Calu3 (cell line): ENCODE data around the gene AOC2. TPM values are rescaled to one million over a fixed set of nuclear protein-coding genes. Genes with fewer than 3 reads are reported as not detected.

ENCODE experiments used
- BruUV-seq: library from RNA; stranded (reverse); fragments of 400-500 nt; replicated peaks from 2 replicates; lab custom pipeline; 2021; lab: Mats Ljungman, UMichigan
- CTCF ChIA-PET: fragments of 300-600 bp; sonication (Branson Sonifier 250); formaldehyde crosslinking; loops from one replicate; lab custom pipeline; 2022; ENCODE audit warnings: antibody characterized with exemption; lab: Charles Lee
- DNase-seq: peaks from one replicate; pipeline ENCODE4 v3.0.0; 2022
- H3K27ac Mint-ChIP-seq: one replicate; pipeline ENCODE4 v1.8.0; 2022; ENCODE audit warnings: mixed read lengths; ENCODE audit not compliant: unreplicated experiment
- H3K27me3 Mint-ChIP-seq: one replicate; pipeline ENCODE4 v1.8.0; 2022; ENCODE audit warnings: mixed read lengths; ENCODE audit not compliant: unreplicated experiment
- H3K36me3 Mint-ChIP-seq: one replicate; pipeline ENCODE4 v1.8.0; 2022; ENCODE audit warnings: mild to moderate bottlenecking, moderate library complexity, mixed read lengths; ENCODE audit not compliant: insufficient read depth, unreplicated experiment
- H3K4me1 Mint-ChIP-seq: one replicate; pipeline ENCODE4 v1.8.0; 2022; ENCODE audit warnings: mild to moderate bottlenecking, low read depth, mixed read lengths; ENCODE audit not compliant: unreplicated experiment
- H3K4me3 Mint-ChIP-seq: one replicate; pipeline ENCODE4 v1.8.0; 2022; ENCODE audit warnings: mild to moderate bottlenecking, low read depth, moderate library complexity, mixed read lengths; ENCODE audit not compliant: unreplicated experiment
- H3K9me3 Mint-ChIP-seq: one replicate; pipeline ENCODE4 v1.8.0; 2022; ENCODE audit warnings: low read depth, mixed read lengths; ENCODE audit not compliant: unreplicated experiment
- intact Hi-C: fragments of 100-400 bp; cut with micrococcal nuclease; formaldehyde crosslinking; loops from one replicate; pipeline ENCODE4 v1.10.0; 2022; ENCODE audit not compliant: unreplicated experiment
- total RNA-seq: library from RNA; stranded (reverse); gene quantifications from 2 replicates; pipeline ENCODE4 v1.2.3, GENCODE V29; 2022
- TF ChIP-seq, protein P1 (sequence below): fragments of 200-600 bp; IDR thresholded peaks from one replicate; pipeline ENCODE4 v1.8.0; 2022; ENCODE audit warnings: antibody characterized with exemption; ENCODE audit not compliant: unreplicated experiment

The AOC2 gene
- total RNA-seq, 1 experiment from 2014 or later: 10.5 TPM

DNA sequence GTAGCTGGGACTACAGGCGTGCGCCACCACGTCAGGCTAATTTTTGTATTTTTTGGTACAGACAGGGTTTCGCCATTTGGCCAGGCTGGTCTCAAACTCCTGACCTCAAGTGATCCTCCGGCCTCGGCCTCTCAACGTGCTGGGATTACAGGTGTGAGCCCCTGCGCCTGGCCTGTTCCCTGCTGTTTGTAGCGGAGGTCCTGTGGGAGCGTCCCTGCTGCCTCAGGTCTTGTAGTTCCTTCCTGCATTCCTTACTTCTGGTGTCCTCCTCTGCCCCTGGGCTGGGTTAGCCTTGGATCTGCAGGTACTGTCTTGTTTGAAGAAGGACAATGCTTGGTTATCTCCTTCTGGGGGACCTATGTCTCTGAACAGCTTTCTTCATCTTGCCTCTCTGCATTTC lies 32.7 kb downstream of the AOC2 start:
- DNase-seq: no peak
- TF ChIP-seq, protein P1, sequence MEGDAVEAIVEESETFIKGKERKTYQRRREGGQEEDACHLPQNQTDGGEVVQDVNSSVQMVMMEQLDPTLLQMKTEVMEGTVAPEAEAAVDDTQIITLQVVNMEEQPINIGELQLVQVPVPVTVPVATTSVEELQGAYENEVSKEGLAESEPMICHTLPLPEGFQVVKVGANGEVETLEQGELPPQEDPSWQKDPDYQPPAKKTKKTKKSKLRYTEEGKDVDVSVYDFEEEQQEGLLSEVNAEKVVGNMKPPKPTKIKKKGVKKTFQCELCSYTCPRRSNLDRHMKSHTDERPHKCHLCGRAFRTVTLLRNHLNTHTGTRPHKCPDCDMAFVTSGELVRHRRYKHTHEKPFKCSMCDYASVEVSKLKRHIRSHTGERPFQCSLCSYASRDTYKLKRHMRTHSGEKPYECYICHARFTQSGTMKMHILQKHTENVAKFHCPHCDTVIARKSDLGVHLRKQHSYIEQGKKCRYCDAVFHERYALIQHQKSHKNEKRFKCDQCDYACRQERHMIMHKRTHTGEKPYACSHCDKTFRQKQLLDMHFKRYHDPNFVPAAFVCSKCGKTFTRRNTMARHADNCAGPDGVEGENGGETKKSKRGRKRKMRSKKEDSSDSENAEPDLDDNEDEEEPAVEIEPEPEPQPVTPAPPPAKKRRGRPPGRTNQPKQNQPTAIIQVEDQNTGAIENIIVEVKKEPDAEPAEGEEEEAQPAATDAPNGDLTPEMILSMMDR: no peak
- no peaks in the 10 kb centered on the region for H3K9me3 Mint-ChIP-seq
- CTCF ChIA-PET: no interaction called here
- BruUV-seq: no TSS peak
- H3K27me3 Mint-ChIP-seq: peaks cover 95% of the 10 kb centered on the region
- peaks cover 17% of the 10 kb centered on the region for H3K4me1 Mint-ChIP-seq
- no peaks in the 10 kb centered on the region for H3K36me3 Mint-ChIP-seq
- intact Hi-C loops: no loop called here
- H3K27ac Mint-ChIP-seq: no peak overlapping the region
- H3K4me3 Mint-ChIP-seq: no peak overlapping the region

DNA sequence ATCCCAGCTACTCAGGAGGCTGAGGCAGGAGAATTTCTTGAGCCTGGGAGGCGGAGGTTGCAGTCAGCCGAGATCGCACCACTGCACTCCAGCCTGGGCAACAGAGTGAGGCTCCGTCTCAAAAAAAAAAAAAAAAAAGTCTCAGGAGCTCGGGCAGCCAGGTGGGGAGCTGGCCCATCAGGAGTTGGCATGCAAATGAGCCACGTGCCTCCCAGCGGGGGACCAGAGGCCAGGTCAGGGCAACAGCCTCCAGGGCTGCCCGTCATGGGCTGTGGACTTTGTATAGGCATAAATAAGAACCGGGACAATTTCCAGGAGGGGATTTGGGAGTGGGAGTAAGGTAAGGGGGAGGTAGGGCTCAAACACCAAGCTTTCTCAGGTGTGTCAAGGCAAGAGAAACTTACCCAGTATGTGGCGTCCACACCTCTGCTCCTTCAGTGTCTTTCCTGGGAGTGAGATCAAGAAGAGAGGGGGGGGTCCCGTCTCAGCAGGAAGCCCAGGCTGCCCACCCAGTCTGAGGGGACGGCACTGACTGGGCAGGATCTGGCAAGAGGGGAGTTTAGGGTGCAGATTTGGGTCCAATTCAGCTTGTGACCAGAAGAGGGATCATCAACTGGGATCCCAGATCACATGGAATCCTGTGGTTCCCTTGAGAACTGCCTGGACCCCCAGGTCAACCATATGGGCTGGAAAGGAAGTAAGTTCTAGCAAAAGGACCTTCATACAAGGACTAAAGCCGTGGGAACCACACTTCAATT lies 33.9 kb downstream of the AOC2 start:
- Mint-ChIP-seq H3K4me3 (peak overlapping the region; percentile 2), H3K9me3 (no peaks in the 10 kb centered on the region)
- CTCF ChIA-PET: interaction anchor here (0.9 to 1.3 kb wide), 3 partner anchors 12 to 54 kb away, joined by 3 to 4 read pairs (median 3); partner anchors contain the start of gene BECN1

DNA sequence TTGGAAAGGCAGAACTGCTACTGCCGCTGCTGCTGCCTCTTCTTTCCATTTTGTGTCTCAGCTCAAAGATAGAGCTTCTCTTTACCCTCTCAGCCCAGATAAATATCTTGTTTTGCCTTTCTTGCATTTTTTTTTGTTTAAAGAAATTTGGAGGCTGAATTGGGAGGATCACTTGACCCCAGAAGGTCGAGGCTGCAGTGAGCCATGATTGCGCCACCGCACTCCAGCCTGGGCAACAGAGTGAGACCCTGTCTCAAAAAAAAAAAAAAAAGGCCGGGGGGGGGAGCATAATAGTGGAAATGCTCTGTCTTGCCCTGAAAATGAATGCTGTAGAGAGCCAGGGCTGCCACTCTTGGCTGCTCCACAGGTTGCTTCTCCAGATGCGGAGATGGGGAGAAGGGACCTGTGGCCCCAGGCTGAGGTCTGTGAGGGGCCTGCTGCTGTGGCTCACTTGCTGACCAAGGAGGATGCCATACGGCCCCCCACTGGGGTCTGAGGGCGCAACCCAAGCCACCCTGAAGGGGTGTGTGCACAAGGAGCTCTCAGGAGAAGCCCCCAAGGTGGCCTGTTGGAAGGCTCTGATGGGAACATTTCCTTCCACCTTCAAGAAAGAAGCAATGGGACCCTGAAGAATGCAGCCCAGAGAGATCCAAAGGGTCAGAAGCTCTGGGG lies 34.7 kb downstream of the AOC2 start:
- intact Hi-C loops: no loop called here
- H3K27me3 Mint-ChIP-seq: peaks cover 84% of the 10 kb centered on the region
- no peaks in the 10 kb centered on the region for H3K9me3 Mint-ChIP-seq
- TF ChIP-seq, protein P1: no peak
- H3K4me3 Mint-ChIP-seq: no peak overlapping the region
- no peak for DNase-seq
- no peaks in the 10 kb centered on the region for H3K36me3 Mint-ChIP-seq
- CTCF ChIA-PET: interaction anchor here (0.9 to 1.3 kb wide), 3 partner anchors 12 to 71 kb away, joined by 3 to 7 read pairs (median 4); partner anchors contain the start of gene BECN1
- peaks cover 17% of the 10 kb centered on the region for H3K4me1 Mint-ChIP-seq
- H3K27ac Mint-ChIP-seq: no peak overlapping the region
- no TSS peak for BruUV-seq

More for the DNA sequence above, 33.9 kb downstream of the AOC2 start:
- BruUV-seq: no TSS peak
- H3K27me3 Mint-ChIP-seq: peaks cover 84% of the 10 kb centered on the region
- H3K27ac Mint-ChIP-seq: no peak overlapping the region
- DNase-seq: peak; percentile 48
- H3K4me1 Mint-ChIP-seq: peaks cover 17% of the 10 kb centered on the region
- intact Hi-C loops: no loop called here
- no peaks in the 10 kb centered on the region for H3K36me3 Mint-ChIP-seq
- TF ChIP-seq, protein P1: peak; percentile 17

DNA sequence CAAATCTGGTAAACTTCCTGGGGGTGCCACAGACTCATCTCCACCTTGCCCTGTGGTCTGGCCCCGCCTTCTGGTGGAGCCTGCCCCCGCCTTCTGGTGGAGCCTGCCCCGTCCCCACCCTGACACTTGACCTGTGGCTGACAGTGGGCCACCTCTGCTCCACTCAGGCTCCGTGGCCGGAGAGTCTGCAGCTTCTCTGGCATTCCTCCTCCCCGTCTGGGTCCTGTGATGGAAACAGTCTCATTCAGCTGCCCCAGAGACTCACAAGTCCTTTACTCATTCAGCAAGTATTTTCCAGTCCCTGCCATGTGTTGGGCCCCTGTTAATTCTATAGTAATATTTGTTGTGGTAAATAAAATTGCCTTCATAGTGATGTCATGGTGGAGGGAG lies 35.2 kb downstream of the AOC2 start:
- intact Hi-C loops: no loop called here
- Mint-ChIP-seq H3K9me3 (no peaks in the 10 kb centered on the region), H3K36me3 (no peaks in the 10 kb centered on the region), H3K4me3 (no peak overlapping the region), H3K27me3 (peaks cover 81% of the 10 kb centered on the region), H3K4me1 (peaks cover 17% of the 10 kb centered on the region), H3K27ac (no peak overlapping the region)
- no peak for DNase-seq
- BruUV-seq: no TSS peak
- TF ChIP-seq, protein P1: no peak
- CTCF ChIA-PET: interaction anchor here (0.9 kb wide), 1 partner anchor 70 kb away, joined by 7 read pairs; no protein-coding TSS in a partner anchor
